Activated B cell treated with CpG ODN at 0.5 μM for 24 hours (primary cell): ENCODE measurements around the gene OR10P1. TPM values are rescaled to one million over a fixed set of nuclear protein-coding genes. Genes with fewer than 3 reads are reported as not detected.
A peak's percentile ranks its signal among the peaks of the same experiment; 100 is the strongest.
"Not testable (repeated sequence)": the region's sequence is repeated elsewhere in the genome, so short reads cannot be mapped to it uniquely, and the experiment has no call there.

Experiments
- ATAC-seq: fragments of 200-7000 bp; cut with Tn5 transposase; one replicate; pipeline ENCODE4 v1.10.0; 2021; ENCODE audit warnings: low read depth, mild to moderate bottlenecking, moderate library complexity
- CTCF ChIA-PET: fragments of 350-600 bp; sonication (Branson Sonifier 250); formaldehyde crosslinking; loops from one replicate; lab custom pipeline; 2021; ENCODE audit warnings: antibody characterized with exemption; lab: Charles Lee
- POLR2A ChIA-PET: fragments of 350-600 bp; sonication (Branson Sonifier 250); formaldehyde crosslinking; loops from one replicate; lab custom pipeline; 2021; ENCODE audit warnings: antibody characterized with exemption; lab: Charles Lee
- DNase-seq: peaks from one replicate; pipeline ENCODE4 v3.0.0; 2022
- H3K27ac Mint-ChIP-seq: one replicate; pipeline ENCODE4 v1.8.0; 2020; ENCODE audit warnings: mixed read lengths
- H3K27me3 Mint-ChIP-seq: one replicate; pipeline ENCODE4 v1.8.0; 2021; ENCODE audit warnings: mixed read lengths
- H3K36me3 Mint-ChIP-seq: one replicate; pipeline ENCODE4 v1.8.0; 2021; ENCODE audit warnings: low read depth, mixed read lengths
- H3K4me1 Mint-ChIP-seq: one replicate; pipeline ENCODE4 v1.8.0; 2021; ENCODE audit warnings: mixed read lengths
- H3K4me3 Mint-ChIP-seq: one replicate; pipeline ENCODE4 v1.8.0; 2020; ENCODE audit warnings: mild to moderate bottlenecking, mixed read lengths
- H3K9me3 Mint-ChIP-seq: one replicate; pipeline ENCODE4 v1.8.0; 2020; ENCODE audit warnings: mixed read lengths
- CTCF ChIP-seq: fragments of 200-600 bp; IDR thresholded peaks from one replicate; pipeline ENCODE4 v1.8.0; 2022; ENCODE audit warnings: antibody characterized with exemption, mild to moderate bottlenecking
- intact Hi-C: fragments of 100-400 bp; cut with micrococcal nuclease; formaldehyde crosslinking; loops from one replicate; pipeline ENCODE4 v1.15.1; 2024
- total RNA-seq: library from RNA; stranded (reverse); gene quantifications from 2 replicates; pipeline ENCODE4 v1.2.3, GENCODE V29; 2022

OR10P1 gene
- total RNA-seq, 1 donor from 2014 or later, result not detected

DNA sequence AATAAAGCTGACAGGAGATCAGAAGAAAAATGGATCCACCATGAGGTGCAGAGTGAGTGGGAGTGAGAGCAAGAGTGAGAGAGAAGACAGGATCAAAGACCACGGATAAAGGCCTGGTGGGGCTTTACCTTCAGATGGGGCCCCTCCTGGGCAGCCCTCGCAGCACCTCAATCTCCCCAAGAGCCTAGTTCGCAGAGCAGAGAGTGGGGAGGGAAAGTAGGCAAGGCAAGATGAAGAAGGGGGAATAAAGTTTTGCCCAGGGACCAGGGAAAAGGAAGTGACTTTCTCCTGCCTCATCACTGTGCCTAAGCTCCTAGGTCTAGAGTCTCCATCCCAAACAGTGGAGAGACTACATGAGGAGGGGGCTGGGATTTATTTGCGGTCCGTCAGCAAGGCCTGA, 10.3 kb downstream of the OR10P1 start:
- ChIA-PET CTCF (interaction anchor here (0.8 to 7.0 kb wide), 6 partner anchors 10 to 458 kb away, joined by 3 to 99 read pairs (median 6); partner anchors contain the start of gene BLOC1S1), POLR2A (interaction anchor here (0.8 to 2.3 kb wide), 5 partner anchors 9 to 183 kb away, joined by 3 to 15 read pairs (median 3); partner anchors contain the start of genes BLOC1S1, DNAJC14 and ITGA7)
- peak overlapping the region; percentile 86 for H3K27ac Mint-ChIP-seq
- no peak overlapping the region for H3K4me3 Mint-ChIP-seq
- no peak for ATAC-seq
- H3K36me3 Mint-ChIP-seq, result peaks cover 5% of the 10 kb centered on the region
- no peak for TF ChIP-seq CTCF
- H3K27me3 Mint-ChIP-seq, result no peaks in the 10 kb centered on the region
- peaks cover 7% of the 10 kb centered on the region for H3K9me3 Mint-ChIP-seq
- no peak for DNase-seq
- H3K4me1 Mint-ChIP-seq, result peaks cover 43% of the 10 kb centered on the region
- intact Hi-C loops, result loop anchor here (2.0 kb wide), 1 partner anchor 70 kb away; the partner anchor contains the start of gene BLOC1S1

GRCh38 chr12:55650620-55651298, 14.1 kb downstream of the OR10P1 start:
- H3K27me3 Mint-ChIP-seq, H3K4me3 Mint-ChIP-seq, DNase-seq, CTCF ChIA-PET, ATAC-seq, H3K36me3 Mint-ChIP-seq: not testable (repeated sequence)
- Mint-ChIP-seq H3K4me1 (peaks cover 33% of the 10 kb centered on the region), H3K27ac (peak overlapping the region; percentile 76), H3K9me3 (peaks cover 12% of the 10 kb centered on the region)
- POLR2A ChIA-PET, result interaction anchor here (0.7 kb wide), 1 partner anchor 428 kb away, joined by 3 read pairs; no protein-coding TSS in a partner anchor
- intact Hi-C loops, result loop anchor here (10.0 kb wide), 1 partner anchor 1896 kb away; the partner anchor contains the start of gene CISTR

DNA sequence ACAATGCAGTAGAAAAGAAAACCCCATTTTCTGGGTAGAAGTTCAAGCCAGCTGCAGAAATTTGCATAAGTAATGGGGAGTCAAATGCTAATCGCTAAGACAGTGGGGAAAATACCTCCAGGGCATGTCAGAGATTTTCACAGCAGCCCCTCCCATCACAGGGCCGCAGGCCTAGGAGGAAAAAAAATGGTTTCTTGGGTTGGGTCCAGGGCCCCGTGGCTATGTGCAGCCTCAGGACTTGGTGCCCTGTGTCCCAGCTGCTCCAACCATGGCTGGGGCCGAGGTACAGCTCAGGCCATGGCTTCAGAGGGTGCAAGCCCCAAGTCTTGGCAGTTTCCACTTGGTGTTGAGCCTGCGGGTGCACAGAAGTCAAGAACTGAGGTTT, 14.6 kb downstream of the OR10P1 start:
- no peaks in the 10 kb centered on the region for H3K27me3 Mint-ChIP-seq
- no peak for TF ChIP-seq CTCF
- H3K4me3 Mint-ChIP-seq, result no peak overlapping the region
- ATAC-seq, result no peak
- H3K9me3 Mint-ChIP-seq, result peaks cover 12% of the 10 kb centered on the region
- no peak for DNase-seq
- peaks cover 5% of the 10 kb centered on the region for H3K36me3 Mint-ChIP-seq
- ChIA-PET POLR2A (interaction anchor here (0.7 kb wide), 1 partner anchor 428 kb away, joined by 3 read pairs; no protein-coding TSS in a partner anchor), CTCF (no interaction called here)
- H3K27ac Mint-ChIP-seq, result peak overlapping the region; percentile 76
- intact Hi-C loops, result loop anchor here (10.0 kb wide), 1 partner anchor 1896 kb away; the partner anchor contains the start of gene CISTR
- H3K4me1 Mint-ChIP-seq, result peaks cover 30% of the 10 kb centered on the region

DNA sequence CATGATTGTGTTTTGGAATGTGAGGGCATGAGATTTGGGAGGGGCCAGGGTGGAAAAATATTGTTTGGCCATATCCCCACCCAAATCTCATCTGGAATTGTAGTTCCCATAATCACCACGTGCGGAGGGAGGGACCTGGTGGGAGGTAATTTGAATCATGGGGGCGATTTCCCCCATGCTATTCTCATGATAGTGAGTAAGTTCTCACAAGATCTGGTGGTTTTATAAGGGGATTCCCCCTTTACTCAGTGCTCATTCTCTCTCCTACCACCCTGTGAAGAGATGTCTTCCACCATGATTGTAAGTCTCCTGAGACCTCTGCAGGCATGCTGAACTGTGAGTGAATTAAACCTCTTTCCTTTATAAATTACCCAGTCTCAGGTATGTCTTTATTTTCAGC, 15.7 kb downstream of the OR10P1 start:
- H3K36me3 Mint-ChIP-seq, result peaks cover 5% of the 10 kb centered on the region
- H3K9me3 Mint-ChIP-seq, result peaks cover 12% of the 10 kb centered on the region
- H3K4me3 Mint-ChIP-seq, result no peak overlapping the region
- H3K4me1 Mint-ChIP-seq, result peaks cover 26% of the 10 kb centered on the region
- intact Hi-C loops, result loop anchor here (10.0 kb wide), 1 partner anchor 1898 kb away; the partner anchor contains the start of gene CISTR
- no peak overlapping the region for H3K27ac Mint-ChIP-seq
- H3K27me3 Mint-ChIP-seq, result no peaks in the 10 kb centered on the region
- POLR2A ChIA-PET, result no interaction called here
- TF ChIP-seq CTCF, result no peak
- CTCF ChIA-PET, result no interaction called here
- ATAC-seq (peak; percentile 72), DNase-seq (no peak)

- Mint-ChIP-seq H3K27ac (no peak overlapping the region), H3K4me3 (no peak overlapping the region), H3K27me3 (no peaks in the 10 kb centered on the region), H3K36me3 (peaks cover 5% of the 10 kb centered on the region), H3K9me3 (peaks cover 12% of the 10 kb centered on the region), H3K4me1 (peaks cover 26% of the 10 kb centered on the region)
- intact Hi-C loops, result loop anchor here (10.0 kb wide), 1 partner anchor 1898 kb away; the partner anchor contains the start of gene CISTR
- ChIA-PET POLR2A (no interaction called here), CTCF (no interaction called here)
- ATAC-seq (no peak), DNase-seq (no peak)
- no peak for TF ChIP-seq CTCF
These were observed 16.3 kb downstream of the OR10P1 start for GRCh38 chr12:55653031-55653430.
